GM13976 (cell line): ENCODE data around the gene DIO1.
A peak's percentile ranks its signal among the peaks of the same experiment; 100 is the strongest.

Experiments used
- DNase-seq: peaks from one replicate; pipeline ENCODE4 v3.0.0; 2012; ENCODE audit warnings: low spot score
- in situ Hi-C: fragments of 300-500 bp; cut with MboI; formaldehyde crosslinking; loops from one replicate; pipeline ENCODE4 v1.12.0; 2022; ENCODE audit warnings: low sequenced_read_pairs, mixed read lengths, inconsistent platforms; ENCODE audit not compliant: unreplicated experiment
- TF ChIP-seq, protein P1 (sequence below): IDR thresholded peaks from 2 replicates; pipeline ENCODE4 v1.5.1; 2012; ENCODE audit warnings: borderline replicate concordance, mild to moderate bottlenecking; ENCODE audit not compliant: insufficient read depth; ENCODE audit errors: extremely low read depth, missing control alignments, control extremely low read depth

Gene DIO1

DNA sequence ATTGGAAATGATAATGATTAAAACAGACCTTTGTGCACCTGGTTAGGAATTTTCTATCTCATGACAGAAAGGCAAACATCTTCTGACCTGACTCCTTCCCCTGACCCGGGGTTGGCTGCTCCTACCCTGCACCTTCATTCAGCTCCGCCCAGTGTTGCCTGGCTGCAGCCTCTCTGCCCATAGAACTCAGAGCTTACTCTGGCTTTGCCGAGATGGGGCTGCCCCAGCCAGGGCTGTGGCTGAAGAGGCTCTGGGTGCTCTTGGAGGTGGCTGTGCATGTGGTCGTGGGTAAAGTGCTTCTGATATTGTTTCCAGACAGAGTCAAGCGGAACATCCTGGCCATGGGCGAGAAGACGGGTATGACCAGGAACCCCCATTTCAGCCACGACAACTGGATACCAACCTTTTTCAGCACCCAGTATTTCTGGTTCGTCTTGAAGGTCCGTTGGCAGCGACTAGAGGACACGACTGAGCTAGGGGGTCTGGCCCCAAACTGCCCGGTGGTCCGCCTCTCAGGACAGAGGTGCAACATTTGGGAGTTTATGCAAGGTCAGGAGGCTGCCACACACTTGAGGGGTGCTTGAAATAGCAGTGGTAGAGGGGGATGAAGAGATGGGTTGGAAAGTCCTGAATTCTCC is at the start of gene DIO1:
Gene DIO1 (plus strand): TSS at position 189 of the 638 bp plus-strand sequence. CDS start 24 bp downstream, at position 213.
- TF ChIP-seq, protein P1, sequence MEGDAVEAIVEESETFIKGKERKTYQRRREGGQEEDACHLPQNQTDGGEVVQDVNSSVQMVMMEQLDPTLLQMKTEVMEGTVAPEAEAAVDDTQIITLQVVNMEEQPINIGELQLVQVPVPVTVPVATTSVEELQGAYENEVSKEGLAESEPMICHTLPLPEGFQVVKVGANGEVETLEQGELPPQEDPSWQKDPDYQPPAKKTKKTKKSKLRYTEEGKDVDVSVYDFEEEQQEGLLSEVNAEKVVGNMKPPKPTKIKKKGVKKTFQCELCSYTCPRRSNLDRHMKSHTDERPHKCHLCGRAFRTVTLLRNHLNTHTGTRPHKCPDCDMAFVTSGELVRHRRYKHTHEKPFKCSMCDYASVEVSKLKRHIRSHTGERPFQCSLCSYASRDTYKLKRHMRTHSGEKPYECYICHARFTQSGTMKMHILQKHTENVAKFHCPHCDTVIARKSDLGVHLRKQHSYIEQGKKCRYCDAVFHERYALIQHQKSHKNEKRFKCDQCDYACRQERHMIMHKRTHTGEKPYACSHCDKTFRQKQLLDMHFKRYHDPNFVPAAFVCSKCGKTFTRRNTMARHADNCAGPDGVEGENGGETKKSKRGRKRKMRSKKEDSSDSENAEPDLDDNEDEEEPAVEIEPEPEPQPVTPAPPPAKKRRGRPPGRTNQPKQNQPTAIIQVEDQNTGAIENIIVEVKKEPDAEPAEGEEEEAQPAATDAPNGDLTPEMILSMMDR: no peak
- DNase-seq: no peak
- in situ Hi-C loops: no loop called here

DNA sequence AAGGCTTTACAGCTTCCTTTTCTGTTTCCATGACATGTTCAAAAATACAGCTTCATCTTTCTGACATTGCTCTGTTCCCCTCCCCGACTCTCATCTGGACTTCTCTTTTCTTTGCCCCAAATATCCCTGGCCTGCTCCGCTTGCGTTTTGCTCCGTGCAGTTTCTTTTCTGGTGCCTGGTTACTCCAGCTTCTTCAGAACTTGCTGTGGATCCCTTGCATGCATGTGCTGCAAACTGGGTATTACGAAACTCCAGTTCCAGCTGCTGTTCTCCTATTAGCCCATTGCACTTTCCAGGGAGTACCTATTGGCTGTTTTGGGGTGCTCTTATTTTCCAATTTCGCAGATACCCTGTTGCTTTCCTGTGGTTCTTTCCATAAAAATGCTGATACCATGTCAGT is 46.0 kb upstream of the DIO1 start:
- in situ Hi-C loops: no loop called here
- DNase-seq: no peak
- TF ChIP-seq, protein P1: no peak

DNA sequence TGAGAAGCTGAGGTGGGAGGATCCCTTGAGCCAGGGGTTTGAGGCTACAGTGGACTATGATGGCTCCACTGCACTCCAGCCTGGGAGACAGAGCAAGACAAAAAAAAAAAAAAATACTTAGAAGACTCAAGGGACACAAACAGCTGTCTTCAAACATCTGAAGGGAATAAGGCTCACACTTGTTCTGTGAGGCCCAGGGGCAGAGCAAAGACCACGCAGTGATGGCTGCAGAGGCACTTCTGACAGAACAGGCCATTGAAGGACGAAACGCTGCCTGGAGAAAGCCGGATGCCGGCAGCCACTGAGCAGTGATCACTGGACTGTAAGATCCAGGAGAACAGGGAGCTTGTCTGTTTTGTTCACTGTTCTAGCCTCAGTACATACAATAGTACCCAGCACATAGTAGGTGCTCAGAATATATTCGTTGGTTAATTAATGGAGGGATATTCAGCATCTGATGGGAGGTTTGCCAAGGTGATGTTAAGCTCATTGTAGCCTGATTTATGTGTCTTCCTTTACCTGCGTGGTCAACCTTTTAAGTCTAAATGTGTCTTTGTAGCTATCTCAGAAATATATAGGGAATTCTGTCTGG is 43.8 kb upstream of the DIO1 start:
- TF ChIP-seq, protein P1: no peak
- no peak for DNase-seq
- in situ Hi-C loops: no loop called here

DNA sequence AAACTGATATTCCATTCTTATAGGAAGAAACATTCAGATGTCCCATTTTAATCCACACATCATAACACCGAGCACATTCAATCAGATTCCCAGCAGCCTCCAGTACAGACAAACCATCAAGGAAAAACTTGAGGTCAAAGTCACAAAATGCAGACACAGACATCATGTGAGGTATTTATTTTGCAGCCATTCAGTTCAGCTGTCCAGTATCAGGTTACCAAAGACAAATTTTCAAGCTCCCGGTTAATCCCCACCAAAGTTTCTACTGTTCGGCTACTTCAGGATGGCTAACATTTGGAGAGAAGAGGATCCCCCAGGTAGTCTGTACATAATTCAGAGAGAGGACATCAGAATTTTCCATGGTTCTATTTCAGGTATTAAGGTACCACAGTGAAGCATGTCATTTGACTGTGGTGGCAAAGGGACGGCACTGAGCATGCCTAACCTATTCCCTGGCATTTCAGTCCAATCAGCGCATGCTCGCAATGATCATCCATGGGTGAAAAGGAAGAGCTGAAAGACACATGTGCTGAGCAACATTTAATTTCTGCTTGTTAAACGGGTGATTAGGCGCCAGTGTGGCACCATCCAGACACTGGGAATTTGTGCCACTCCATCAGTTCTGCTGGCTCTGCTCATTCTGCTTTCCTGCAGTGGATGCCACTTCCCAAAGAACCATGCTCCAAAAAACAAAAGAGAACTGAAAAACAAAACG is 42.3 kb upstream of the DIO1 start:
- TF ChIP-seq, protein P1: no peak
- in situ Hi-C loops: no loop called here
- DNase-seq: no peak

DNA sequence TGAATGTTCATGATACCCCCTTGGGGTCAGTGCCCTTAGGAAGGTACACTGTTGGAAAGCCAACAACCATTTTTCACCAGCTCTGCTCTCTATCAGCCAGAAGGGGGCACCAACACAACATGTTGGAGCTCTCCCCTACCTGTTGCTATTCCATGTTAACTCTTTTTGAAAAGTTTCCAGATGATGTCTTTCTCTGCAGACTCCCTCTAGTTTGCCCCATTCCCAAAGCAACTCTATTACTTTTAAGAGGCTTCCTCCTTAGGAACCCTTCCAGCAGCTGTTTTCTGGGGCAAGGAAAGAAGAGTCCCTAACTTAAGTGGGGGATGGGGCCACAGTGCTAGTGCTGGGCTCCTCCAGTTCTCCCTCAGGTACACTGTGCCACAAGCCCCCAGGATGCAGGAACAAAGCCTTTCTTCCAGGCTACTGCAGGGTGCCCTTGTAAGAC is 33.0 kb upstream of the DIO1 start:
- TF ChIP-seq, protein P1: peak; percentile 78
- in situ Hi-C loops: no loop called here
- peak; percentile 59 for DNase-seq

DNA sequence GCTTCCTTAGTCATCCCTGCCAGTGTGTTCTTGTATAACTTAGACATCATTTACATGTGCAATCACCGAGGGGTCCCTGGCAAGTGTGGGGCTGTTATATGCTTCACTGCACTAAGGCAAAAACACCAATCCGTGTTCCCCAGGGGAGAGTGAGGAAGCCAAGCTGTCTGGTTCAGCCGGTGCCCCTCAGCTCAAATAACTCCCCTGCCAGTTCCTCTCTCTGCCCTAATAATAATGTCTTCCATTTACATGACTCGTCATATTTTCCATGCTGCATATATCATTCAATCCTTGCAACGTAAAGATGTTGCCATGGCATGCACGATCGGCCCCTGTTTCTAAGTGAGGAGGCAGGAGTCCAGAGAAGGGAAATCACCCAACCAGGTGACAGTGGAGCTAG is 31.5 kb upstream of the DIO1 start:
- DNase-seq: peak; percentile 24
- in situ Hi-C loops: no loop called here
- TF ChIP-seq, protein P1: no peak
